IMR-90 (cell line): ENCODE measurements around the gene SLC24A2. TPM values are rescaled to one million over a fixed set of nuclear protein-coding genes. Genes with fewer than 3 reads are reported as not detected.

Experiments
- ATAC-seq: fragments of 200-7000 bp; cut with Tn5 transposase; 2 replicates; pipeline ENCODE4 v1.9.1; 2020; ENCODE audit warnings: low read depth, mild to moderate bottlenecking, moderate library complexity
- BruUV-seq: library from RNA; stranded (reverse); fragments of 400-500 nt; replicated peaks from 2 replicates; lab custom pipeline; 2021; lab: Mats Ljungman, UMichigan
- CTCF ChIA-PET: fragments of 300-600 bp; formaldehyde crosslinking; extraction: SDS; loops from one replicate; lab custom pipeline; 2021; ENCODE audit warnings: antibody characterized with exemption; lab: Yijun Ruan, JAX
- POLR2A ChIA-PET: fragments of 300-600 bp; sonication (Branson Sonifier 250); formaldehyde crosslinking; loops from one replicate; lab custom pipeline; 2022; ENCODE audit warnings: antibody characterized with exemption; ENCODE audit not compliant: unreplicated experiment; lab: Charles Lee
- DNase-seq: peaks from one replicate; pipeline ENCODE4 v3.0.0; 2013
- H2AFZ ChIP-seq: replicated peaks from 2 replicates; pipeline ENCODE3; 2013; ENCODE audit warnings: low read length, mild to moderate bottlenecking; ENCODE audit not compliant: poor library complexity
- H2AK5ac ChIP-seq: 2 replicates; pipeline ENCODE4 v1.6.1; 2013; ENCODE audit warnings: low read depth, low read length, inconsistent platforms
- H2AK9ac ChIP-seq: replicated peaks from 2 replicates; pipeline ENCODE3; 2013; ENCODE audit warnings: mild to moderate bottlenecking, low read depth, low read length, moderate library complexity; ENCODE audit not compliant: poor library complexity
- H2BK120ac ChIP-seq: 2 replicates; pipeline ENCODE4 v1.6.1; 2013; ENCODE audit warnings: low read depth, low read length, inconsistent platforms
- H2BK15ac ChIP-seq: 3 replicates; pipeline ENCODE4 v1.6.1; 2013; ENCODE audit warnings: low read depth, low read length, inconsistent platforms
- H2BK20ac ChIP-seq: 2 replicates; pipeline ENCODE4 v1.6.1; 2013; ENCODE audit warnings: low read depth, mild to moderate bottlenecking, inconsistent platforms, low read length, moderate library complexity
- H2BK5ac ChIP-seq: 2 replicates; pipeline ENCODE4 v1.6.1; 2013; ENCODE audit warnings: mild to moderate bottlenecking, low read depth, low read length, inconsistent platforms; ENCODE audit not compliant: poor library complexity, severe bottlenecking
- H3K14ac ChIP-seq: replicated peaks from 2 replicates; pipeline ENCODE4 v1.6.1; 2013; ENCODE audit warnings: low read depth, low read length, inconsistent platforms
- H3K18ac ChIP-seq: 2 replicates; pipeline ENCODE4 v1.6.1; 2013; ENCODE audit warnings: low read depth, low read length, control low read depth
- H3K23ac ChIP-seq: 2 replicates; pipeline ENCODE4 v1.6.1; 2013; ENCODE audit warnings: low read depth, low read length, inconsistent platforms
- H3K27ac ChIP-seq: 2 replicates; pipeline ENCODE4 v1.5.1; 2013; ENCODE audit warnings: mild to moderate bottlenecking, control low read depth, low read length; ENCODE audit not compliant: insufficient read depth
- H3K27me3 ChIP-seq: 2 replicates; pipeline ENCODE4 v1.6.1; 2013; ENCODE audit warnings: low read length; ENCODE audit not compliant: control insufficient read depth, insufficient read depth
- H3K36me3 ChIP-seq: 2 replicates; pipeline ENCODE4 v1.6.1; 2013; ENCODE audit warnings: low read length, mixed read lengths; ENCODE audit not compliant: control insufficient read depth, insufficient read depth
- H3K4ac ChIP-seq: 2 replicates; pipeline ENCODE4 v1.6.1; 2013; ENCODE audit warnings: low read depth, low read length, inconsistent platforms
- H3K4me1 ChIP-seq: 2 replicates; pipeline ENCODE4 v1.6.1; 2013; ENCODE audit warnings: low read length, mixed read lengths; ENCODE audit not compliant: control insufficient read depth, insufficient read depth
- H3K4me2 ChIP-seq: 2 replicates; pipeline ENCODE4 v1.6.1; 2013; ENCODE audit warnings: low read depth, mild to moderate bottlenecking, control low read depth, low read length, moderate library complexity
- H3K4me3 ChIP-seq: 2 replicates; pipeline ENCODE4 v1.5.1; 2013; ENCODE audit warnings: low read depth, mild to moderate bottlenecking, control low read depth, low read length, moderate library complexity; ENCODE audit not compliant: insufficient read depth
- H3K56ac ChIP-seq: 2 replicates; pipeline ENCODE4 v1.6.1; 2013; ENCODE audit warnings: low read length, inconsistent platforms; ENCODE audit not compliant: insufficient read depth; ENCODE audit errors: extremely low read depth
- H3K79me1 ChIP-seq, 2 experiments: 2 replicates each; pipeline ENCODE4 v1.6.1; 2013; ENCODE audit warnings: low read length in 2 of 2, inconsistent platforms in 1 of 2, low read depth in 1 of 2
- H3K9ac ChIP-seq: 2 replicates; pipeline ENCODE4 v1.6.1; 2013; ENCODE audit warnings: low read depth, low read length, control low read depth
- H3K9me1 ChIP-seq: 2 replicates; pipeline ENCODE4 v1.6.1; 2013; ENCODE audit warnings: low read length, inconsistent platforms; ENCODE audit not compliant: insufficient read depth
- H3K9me3 ChIP-seq: 2 replicates; pipeline ENCODE4 v1.6.1; 2013; ENCODE audit warnings: low read length; ENCODE audit not compliant: control insufficient read depth, insufficient read depth
- H4K20me1 ChIP-seq: 2 replicates; pipeline ENCODE4 v1.6.1; 2013; ENCODE audit warnings: low read length, inconsistent platforms; ENCODE audit not compliant: insufficient read depth
- H4K5ac ChIP-seq: 2 replicates; pipeline ENCODE4 v1.6.1; 2013; ENCODE audit warnings: mild to moderate bottlenecking, low read depth, low read length, control low read depth
- H4K8ac ChIP-seq, 2 experiments: 2 replicates each; pipeline ENCODE4 v1.6.1; 2013; ENCODE audit warnings: low read depth in 2 of 2, low read length in 2 of 2, control low read depth in 1 of 2, inconsistent platforms in 1 of 2
- H4K91ac ChIP-seq: 2 replicates; pipeline ENCODE4 v1.6.1; 2013; ENCODE audit warnings: low read depth, low read length, inconsistent platforms; ENCODE audit not compliant: insufficient read depth
- BHLHE40 ChIP-seq: fragments of 150-350 bp; IDR thresholded peaks from 2 replicates; pipeline ENCODE4 v1.6.1; 2016; ENCODE audit warnings: mild to moderate bottlenecking, low read depth, low read length
- CEBPB ChIP-seq: IDR thresholded peaks from 2 replicates; pipeline ENCODE4 v1.6.1; 2012; ENCODE audit warnings: low read depth, low read length, improper control_type of control experiment
- CHD1 ChIP-seq: IDR thresholded peaks from 2 replicates; pipeline ENCODE4 v1.6.1; 2012; ENCODE audit warnings: low read depth, low read length, improper control_type of control experiment
- CTCF ChIP-seq: conservative IDR thresholded peaks from 2 replicates; pipeline ENCODE4 v1.5.1; 2012; ENCODE audit warnings: mild to moderate bottlenecking, low read depth, low read length, improper control_type of control experiment
- ELK1 ChIP-seq: fragments of 150-350 bp; IDR thresholded peaks from 2 replicates; pipeline ENCODE4 v1.6.1; 2016; ENCODE audit warnings: low read depth, mild to moderate bottlenecking, low read length, moderate library complexity, borderline replicate concordance
- FOS ChIP-seq: fragments of 150-350 bp; IDR thresholded peaks from 2 replicates; pipeline ENCODE4 v1.6.1; 2016; ENCODE audit warnings: low read depth, low read length
- MAFK ChIP-seq: IDR thresholded peaks from 2 replicates; pipeline ENCODE4 v1.6.1; 2012; ENCODE audit warnings: low read depth, low read length, improper control_type of control experiment
- MAZ ChIP-seq: IDR thresholded peaks from 2 replicates; pipeline ENCODE4 v1.6.1; 2012; ENCODE audit warnings: low read depth, mild to moderate bottlenecking, low read length, improper control_type of control experiment, moderate library complexity, borderline replicate concordance
- MXI1 ChIP-seq: IDR thresholded peaks from 2 replicates; pipeline ENCODE4 v1.6.1; 2012; ENCODE audit warnings: low read depth, mild to moderate bottlenecking, low read length, moderate library complexity, borderline replicate concordance
- NFE2L2 ChIP-seq: fragments of 150-350 bp; IDR thresholded peaks from 2 replicates; pipeline ENCODE4 v1.6.1; 2016; ENCODE audit warnings: low read depth, mild to moderate bottlenecking, low read length
- POLR2A ChIP-seq: IDR thresholded peaks from 2 replicates; pipeline ENCODE4 v1.6.1; 2012; ENCODE audit warnings: mild to moderate bottlenecking, low read depth, low read length
- RAD21 ChIP-seq: IDR thresholded peaks from 2 replicates; pipeline ENCODE4 v1.6.1; 2012; ENCODE audit warnings: low read length, improper control_type of control experiment
- RCOR1 ChIP-seq: IDR thresholded peaks from 2 replicates; pipeline ENCODE4 v1.6.1; 2012; ENCODE audit warnings: mild to moderate bottlenecking, low read length, improper control_type of control experiment; ENCODE audit not compliant: insufficient replicate concordance
- RFX5 ChIP-seq: IDR thresholded peaks from 2 replicates; pipeline ENCODE4 v1.8.0; 2012; ENCODE audit warnings: low read depth, mild to moderate bottlenecking, low read length, moderate library complexity
- SMC3 ChIP-seq: fragments of 150-350 bp; IDR thresholded peaks from 2 replicates; pipeline ENCODE4 v1.6.1; 2016; ENCODE audit warnings: low read depth, mild to moderate bottlenecking, antibody characterized with exemption, low read length, moderate library complexity
- USF2 ChIP-seq: fragments of 150-350 bp; IDR thresholded peaks from 2 replicates; pipeline ENCODE4 v1.6.1; 2017; ENCODE audit warnings: mild to moderate bottlenecking, antibody characterized with exemption, low read length, low read depth
- WGBS, 2 experiments: methylation state at CpG; one replicate each; pipeline versions ENCODE4 v1.1.5 to v1.1.7; 2013; ENCODE audit warnings: missing lambda C conversion rate in 2 of 2; ENCODE audit not compliant: insufficient read length in 1 of 2; ENCODE audit errors: extremely low coverage in 2 of 2; 5-methylcytosine and 5-hydroxymethylcytosine counted together
- dilution Hi-C: fragments of 300-500 bp; cut with HindIII; formaldehyde crosslinking; loops from one replicate; pipeline ENCODE4 v1.14.3; 2018; ENCODE audit warnings: low sequenced_read_pairs; ENCODE audit not compliant: unreplicated experiment
- in situ Hi-C: fragments of 300-500 bp; cut with MboI; formaldehyde crosslinking; loops from 3 replicates; pipeline ENCODE4 v1.14.3; 2019; ENCODE audit warnings: low sequenced_read_pairs, inconsistent platforms, mixed read lengths
- intact Hi-C: fragments of 100-400 bp; cut with micrococcal nuclease; formaldehyde crosslinking; loops from 2 replicates; pipeline ENCODE4 v1.10.0; 2022
- polyA plus RNA-seq, 3 experiments: library from polyadenylated mRNA; depleted of rRNA; stranded (reverse); fragments of >200 nt; gene quantifications; 2 replicates each; pipeline ENCODE4 v1.2.3, GENCODE V29; 2012; ENCODE audit warnings: low replicate concordance in 1 of 3
- total RNA-seq: library from RNA; depleted of rRNA; stranded (reverse); fragments of >200 nt; gene quantifications from 2 replicates; pipeline ENCODE4 v1.2.3, GENCODE V29; 2012

SLC24A2 gene
- total and polyA plus RNA-seq, 2 of the 4 experiments (the other 2 are of a cell fraction): not detected

GRCh38 chr9:19770973-19771372, 17.9 kb downstream of the SLC24A2 start:
- H2BK120ac ChIP-seq: no peak overlapping the region
- ATAC-seq (no peak), DNase-seq (no peak)
- H3K9ac ChIP-seq: no peak overlapping the region
- H4K8ac ChIP-seq: no peak overlapping the region
- H3K4ac ChIP-seq: no peak overlapping the region
- H2AK5ac ChIP-seq: no peak overlapping the region
- no peak overlapping the region for H4K5ac ChIP-seq
- in situ Hi-C loops: no loop called here
- intact Hi-C loops: no loop called here
- ChIA-PET CTCF (no interaction called here), POLR2A (no interaction called here)
- no peak overlapping the region for H2BK5ac ChIP-seq
- H3K9me1 ChIP-seq: no peaks in the 10 kb centered on the region
- H2AFZ ChIP-seq: no peak overlapping the region
- no peak overlapping the region for H4K91ac ChIP-seq
- H3K79me1 ChIP-seq: no peaks in the 10 kb centered on the region
- H2BK20ac ChIP-seq: no peak overlapping the region
- H3K18ac ChIP-seq: no peak overlapping the region
- no peak overlapping the region for H2AK9ac ChIP-seq
- H3K23ac ChIP-seq: no peak overlapping the region
- H2BK15ac ChIP-seq: no peak overlapping the region
- no CpG with 5 or more reads among the region's 5 CpGs for WGBS, 2 experiments
- H3K9me3 ChIP-seq: no peaks in the 10 kb centered on the region
- no peaks in the 10 kb centered on the region for H3K27me3 ChIP-seq
- no peak for TF ChIP-seq MXI1
- TF ChIP-seq RFX5: no peak
- TF ChIP-seq FOS: no peak
- TF ChIP-seq MAFK: no peak
- no peak for TF ChIP-seq NFE2L2
- TF ChIP-seq SMC3: no peak
- no peak for TF ChIP-seq CEBPB
- no peak for TF ChIP-seq POLR2A
- no peak for TF ChIP-seq CTCF
- no peak for TF ChIP-seq MAZ
- no peak for TF ChIP-seq USF2
- no peak for TF ChIP-seq RAD21
- TF ChIP-seq ELK1: no peak
- TF ChIP-seq RCOR1: no peak
- no peak for TF ChIP-seq CHD1
- TF ChIP-seq BHLHE40: no peak
- H3K56ac ChIP-seq: no peak overlapping the region
- no peak overlapping the region for H3K14ac ChIP-seq
- H4K20me1 ChIP-seq: no peaks in the 10 kb centered on the region
- no peak overlapping the region for H3K4me3 ChIP-seq
- H3K27ac ChIP-seq: no peak overlapping the region
- H3K4me2 ChIP-seq: no peak overlapping the region
- no peaks in the 10 kb centered on the region for H3K4me1 ChIP-seq
- dilution Hi-C loops: no loop called here
- no TSS peak for BruUV-seq
- H3K36me3 ChIP-seq: no peaks in the 10 kb centered on the region
